Measurements from ENCODE around the gene INSYN1. TPM values are rescaled to one million over a fixed set of nuclear protein-coding genes. Genes with fewer than 3 reads are reported as not detected.

The INSYN1 gene
- total RNA-seq, 2 experiments from 2014 or later: not detected

- CTCF ChIA-PET (ENCODE audit: unreplicated experiment): no interaction called here
- Histone ChIP-seq H3K36me3 (ENCODE audit: insufficient read depth, low read length) (no peaks in the 10 kb centered on the region), H3K4me2 (ENCODE audit: low read length) (no peak overlapping the region), H3K27ac (ENCODE audit: low read depth, low read length, poor library complexity, severe bottlenecking) (no peak overlapping the region), H3K9me3 (ENCODE audit: low read length) (no peaks in the 10 kb centered on the region), H2AFZ (ENCODE audit: low read length) (no peak overlapping the region), H4K20me1 (ENCODE audit: insufficient read depth, low read length) (no peaks in the 10 kb centered on the region), H3K9me2 (ENCODE audit: insufficient read depth, low read length) (no peaks in the 10 kb centered on the region), H3K4me3 (ENCODE audit: low read depth, low read length, poor library complexity, severe bottlenecking) (no peak overlapping the region), H3K4me1 (ENCODE audit: insufficient read depth, low read length, poor library complexity, severe bottlenecking) (no peaks in the 10 kb centered on the region), H3K79me2 (ENCODE audit: insufficient read depth, low read depth, low read length) (no peaks in the 10 kb centered on the region)
- TF ChIP-seq CTCF (conservative IDR thresholded peaks at IDR 0.05; ENCODE audit: low read length) (no peak), EZH2phosphoT487 (IDR thresholded peaks at IDR 0.05; ENCODE audit: borderline replicate concordance, low read depth, low read length) (no peak)
- BruUV-seq (replicated peaks): no TSS peak
- POLR2A ChIA-PET: interaction anchor here (0.6 kb wide), 1 partner anchor 978 kb away, joined by 3 read pairs; no protein-coding TSS in a partner anchor
- no peak for DNase-seq (ENCODE audit: low spot score)
- intact Hi-C loops (cut with micrococcal nuclease; ENCODE audit: unreplicated experiment): no loop called here
Observed at GRCh38 chr15:73710321-73710720, 42.8 kb downstream of the INSYN1 start.

GRCh38 chr15:73709686-73710085, 43.5 kb downstream of the INSYN1 start:
- Histone ChIP-seq H2AFZ (ENCODE audit: low read length) (no peak overlapping the region), H3K4me3 (ENCODE audit: low read depth, low read length, poor library complexity, severe bottlenecking) (no peak overlapping the region), H3K4me1 (ENCODE audit: insufficient read depth, low read length, poor library complexity, severe bottlenecking) (no peaks in the 10 kb centered on the region), H3K36me3 (ENCODE audit: insufficient read depth, low read length) (no peaks in the 10 kb centered on the region), H4K20me1 (ENCODE audit: insufficient read depth, low read length) (no peaks in the 10 kb centered on the region), H3K4me2 (ENCODE audit: low read length) (no peak overlapping the region), H3K9me2 (ENCODE audit: insufficient read depth, low read length) (no peaks in the 10 kb centered on the region), H3K27ac (ENCODE audit: low read depth, low read length, poor library complexity, severe bottlenecking) (no peak overlapping the region), H3K79me2 (ENCODE audit: insufficient read depth, low read depth, low read length) (no peaks in the 10 kb centered on the region), H3K9me3 (ENCODE audit: low read length) (no peaks in the 10 kb centered on the region)
- BruUV-seq (replicated peaks): no TSS peak
- ChIA-PET CTCF (ENCODE audit: unreplicated experiment) (no interaction called here), POLR2A (interaction anchor here (0.6 kb wide), 1 partner anchor 978 kb away, joined by 3 read pairs; no protein-coding TSS in a partner anchor)
- TF ChIP-seq EZH2phosphoT487 (IDR thresholded peaks at IDR 0.05; ENCODE audit: borderline replicate concordance, low read depth, low read length) (no peak), CTCF (conservative IDR thresholded peaks at IDR 0.05; ENCODE audit: low read length) (no peak)
- intact Hi-C loops (cut with micrococcal nuclease; ENCODE audit: unreplicated experiment): no loop called here
- DNase-seq (ENCODE audit: low spot score): no peak

- DNase-seq (ENCODE audit: low spot score): no peak
- TF ChIP-seq CTCF (conservative IDR thresholded peaks at IDR 0.05; ENCODE audit: low read length) (no peak), EZH2phosphoT487 (IDR thresholded peaks at IDR 0.05; ENCODE audit: borderline replicate concordance, low read depth, low read length) (no peak)
- H3K27ac ChIP-seq (ENCODE audit: low read depth, low read length, poor library complexity, severe bottlenecking): no peak overlapping the region
- no peaks in the 10 kb centered on the region for H3K9me3 ChIP-seq (ENCODE audit: low read length)
- H3K79me2 ChIP-seq (ENCODE audit: insufficient read depth, low read depth, low read length): no peaks in the 10 kb centered on the region
- no peak overlapping the region for H3K4me3 ChIP-seq (ENCODE audit: low read depth, low read length, poor library complexity, severe bottlenecking)
- BruUV-seq (replicated peaks): no TSS peak
- H3K36me3 ChIP-seq (ENCODE audit: insufficient read depth, low read length): no peaks in the 10 kb centered on the region
- H4K20me1 ChIP-seq (ENCODE audit: insufficient read depth, low read length): no peaks in the 10 kb centered on the region
- H3K4me2 ChIP-seq (ENCODE audit: low read length): no peak overlapping the region
- H3K4me1 ChIP-seq (ENCODE audit: insufficient read depth, low read length, poor library complexity, severe bottlenecking): no peaks in the 10 kb centered on the region
- POLR2A ChIA-PET: no interaction called here
- intact Hi-C loops (cut with micrococcal nuclease; ENCODE audit: unreplicated experiment): no loop called here
- no peaks in the 10 kb centered on the region for H3K9me2 ChIP-seq (ENCODE audit: insufficient read depth, low read length)
- CTCF ChIA-PET (ENCODE audit: unreplicated experiment): no interaction called here
- no peak overlapping the region for H2AFZ ChIP-seq (ENCODE audit: low read length)
Observed at GRCh38 chr15:73709241-73709640, 43.9 kb downstream of the INSYN1 start.
